GM21737 (cell line): Measurements from ENCODE around the gene A3GALT2.

Experiments used
- ATAC-seq: cut with Tn5 transposase; IDR thresholded peaks from one replicate; pipeline ENCODE4 v1.9.1; 2021; ENCODE audit warnings: mild to moderate bottlenecking, moderate library complexity; ENCODE audit not compliant: unreplicated experiment

The A3GALT2 gene

GRCh38 chr1:33320619-33321165 lies at the start of gene A3GALT2:
Gene A3GALT2, minus strand, starts transcription at chr1:33321098. Its CDS starts 0 bp downstream, at chr1:33321098.
- ATAC-seq = no peak

- no peak for ATAC-seq
Measured at GRCh38 chr1:33370301-33370700, 49.4 kb upstream of the A3GALT2 start.

GRCh38 chr1:33369764-33370163 lies 48.9 kb upstream of the A3GALT2 start:
- ATAC-seq = no peak

GRCh38 chr1:33369081-33369480 lies 48.2 kb upstream of the A3GALT2 start:
- ATAC-seq = no peak

- no peak for ATAC-seq
Measured at GRCh38 chr1:33368431-33368830, 47.5 kb upstream of the A3GALT2 start.

- ATAC-seq = no peak
Measured at GRCh38 chr1:33367485-33368405, 46.8 kb upstream of the A3GALT2 start.

GRCh38 chr1:33366762-33367484 lies 46.0 kb upstream of the A3GALT2 start:
- no peak for ATAC-seq

- ATAC-seq = no peak
Measured at GRCh38 chr1:33365560-33365997, 44.7 kb upstream of the A3GALT2 start.

GRCh38 chr1:33364565-33364918 lies 43.6 kb upstream of the A3GALT2 start:
- no peak for ATAC-seq

GRCh38 chr1:33363470-33363861 lies 42.6 kb upstream of the A3GALT2 start:
- no peak for ATAC-seq

GRCh38 chr1:33363021-33363420 lies 42.1 kb upstream of the A3GALT2 start:
- no peak for ATAC-seq

- no peak for ATAC-seq
Measured at GRCh38 chr1:33361532-33362235, 40.8 kb upstream of the A3GALT2 start.

GRCh38 chr1:33360367-33360766 lies 39.5 kb upstream of the A3GALT2 start:
- ATAC-seq = no peak

- ATAC-seq = no peak
Measured at GRCh38 chr1:33359931-33360330, 39.0 kb upstream of the A3GALT2 start.

GRCh38 chr1:33358795-33359503 lies 38.1 kb upstream of the A3GALT2 start:
- ATAC-seq = no peak

- no peak for ATAC-seq
Measured at GRCh38 chr1:33358114-33358794, 37.4 kb upstream of the A3GALT2 start.

- ATAC-seq = no peak
Measured at GRCh38 chr1:33357099-33357498, 36.2 kb upstream of the A3GALT2 start.

GRCh38 chr1:33354707-33355316 lies 33.9 kb upstream of the A3GALT2 start:
- no peak for ATAC-seq

- ATAC-seq = no peak
Measured at GRCh38 chr1:33353531-33353930, 32.6 kb upstream of the A3GALT2 start.

- ATAC-seq = no peak
Measured at GRCh38 chr1:33351281-33351660, 30.4 kb upstream of the A3GALT2 start.
